Adrenal gland (tissue), 5 donors: ENCODE data around the gene MAPK11.

Experiments
- CTCF ChIP-seq, 6 experiments: fragments of 450-650 bp in 4 of 6; fragments of 200-600 bp in 2 of 6; sonication (generic) in 1 of 6; IDR thresholded peaks; 1 replicate in 5 of 6; 2 replicates in 1 of 6; pipeline versions ENCODE4 v1.5.1 to v1.8.0; 2016 to 2021; ENCODE audit warnings: antibody characterized with exemption in 6 of 6, mild to moderate bottlenecking in 2 of 6, moderate library complexity in 1 of 6
- POLR2A ChIP-seq, 2 donors: fragments of 450-650 bp; IDR thresholded peaks; one replicate each; pipeline ENCODE4 v1.6.1; 2017; ENCODE audit warnings: antibody characterized with exemption in 2 of 2, mild to moderate bottlenecking in 2 of 2, moderate library complexity in 1 of 2
- donor health status: DM: no; HTN: no; CAD: no.

- TF ChIP-seq CTCF (IDR thresholded peaks at IDR 0.05), result no peak
- TF ChIP-seq POLR2A (IDR thresholded peaks at IDR 0.05), result no peak
Observed at GRCh38 chr22:50226875-50227165, 43.4 kb downstream of the MAPK11 start.
